Panc1 (cell line): Measurements from ENCODE around the gene PPP4R3B. TPM values are rescaled to one million over a fixed set of nuclear protein-coding genes. Genes with fewer than 3 reads are reported as not detected.

Source experiments
- ATAC-seq: fragments of 200-7000 bp; cut with Tn5 transposase; 2 replicates; pipeline ENCODE4 v1.9.1; 2020; ENCODE audit warnings: mild to moderate bottlenecking, moderate library complexity
- BruUV-seq: library from RNA; stranded (reverse); fragments of 400-500 nt; replicated peaks from 2 replicates; lab custom pipeline; 2021; lab: Mats Ljungman, UMichigan
- CTCF ChIA-PET: fragments of 300-600 bp; sonication (Branson Sonifier 250); formaldehyde crosslinking; loops from one replicate; lab custom pipeline; 2022; ENCODE audit warnings: antibody characterized with exemption; lab: Charles Lee
- POLR2A ChIA-PET: fragments of 300-600 bp; sonication (Branson Sonifier 250); formaldehyde crosslinking; loops from one replicate; lab custom pipeline; 2022; ENCODE audit warnings: antibody characterized with exemption; lab: Charles Lee
- DNase-seq: peaks from one replicate; pipeline ENCODE4 v3.0.0-alpha.2; 2010; ENCODE audit warnings: low read depth, low spot score
- H3K27ac ChIP-seq: 2 replicates; pipeline ENCODE4 v1.5.1; 2011; ENCODE audit warnings: mild to moderate bottlenecking, low read length, inconsistent platforms
- H3K27me3 ChIP-seq: fragments of 200-500 bp; sonication (Bioruptor generic); 2 replicates; pipeline ENCODE4 v1.6.0; 2014; ENCODE audit warnings: low read length, inconsistent platforms; ENCODE audit not compliant: control insufficient read depth, insufficient read depth
- H3K36me3 ChIP-seq: fragments of 200-500 bp; sonication (Bioruptor generic); 2 replicates; pipeline ENCODE4 v1.5.1; 2014; ENCODE audit warnings: inconsistent platforms, mild to moderate bottlenecking, low read length, moderate library complexity; ENCODE audit not compliant: control insufficient read depth, insufficient read depth
- H3K4me1 ChIP-seq: 2 replicates; pipeline ENCODE4 v1.5.1; 2011; ENCODE audit warnings: inconsistent platforms, mild to moderate bottlenecking, low read length, moderate library complexity; ENCODE audit not compliant: control insufficient read depth, insufficient read depth
- H3K4me3 ChIP-seq, 2 experiments: 2 replicates each; pipeline ENCODE4 v1.5.1; 2011 to 2012; ENCODE audit warnings: low read depth in 2 of 2, low read length in 2 of 2, mild to moderate bottlenecking in 2 of 2, inconsistent platforms in 1 of 2, moderate library complexity in 1 of 2
- H3K9me3 ChIP-seq: fragments of 200-500 bp; sonication (Bioruptor generic); 2 replicates; pipeline ENCODE4 v1.5.1; 2014; ENCODE audit warnings: low read depth, mild to moderate bottlenecking, inconsistent platforms, low read length, moderate library complexity; ENCODE audit not compliant: control insufficient read depth, insufficient read depth
- CTCF ChIP-seq: fragments of 450-650 bp; IDR thresholded peaks from 2 replicates; pipeline ENCODE4 v1.5.1; 2017; ENCODE audit warnings: mild to moderate bottlenecking
- POLR2AphosphoS5 ChIP-seq: IDR thresholded peaks from 2 replicates; pipeline ENCODE4 v1.6.1; 2012; ENCODE audit warnings: mild to moderate bottlenecking, low read depth, low read length, moderate library complexity
- SIN3A ChIP-seq: IDR thresholded peaks from 2 replicates; pipeline ENCODE4 v1.6.1; 2012; ENCODE audit warnings: low read depth, mild to moderate bottlenecking, low read length, moderate library complexity, borderline replicate concordance; ENCODE audit not compliant: insufficient read depth
- in situ Hi-C: cut with HindIII; loops from 2 replicates; pipeline ENCODE4 v1.10.0; 2016; ENCODE audit warnings: low sequenced_read_pairs, low pct_unique_long_range_greater_than_20kb
- intact Hi-C: fragments of 100-400 bp; cut with micrococcal nuclease; formaldehyde crosslinking; loops from one replicate; pipeline ENCODE4 v1.10.0; 2022; ENCODE audit not compliant: unreplicated experiment
- total RNA-seq: library from RNA; stranded (reverse); gene quantifications from one replicate; pipeline ENCODE4 v1.2.1, GENCODE V29; 2021; ENCODE audit not compliant: unreplicated experiment
- TF ChIP-seq, protein P1 (sequence below), 2 experiments: IDR thresholded peaks; 2 replicates each; pipeline ENCODE4 v1.6.1; 2011 to 2012; ENCODE audit warnings: low read depth in 2 of 2, control low read depth in 1 of 2, low read length in 1 of 2, mild to moderate bottlenecking in 1 of 2, moderate library complexity in 1 of 2; ENCODE audit not compliant: insufficient read depth in 1 of 2

Gene PPP4R3B
- total RNA-seq, 1 experiment from 2014 or later = 50.7 TPM

DNA sequence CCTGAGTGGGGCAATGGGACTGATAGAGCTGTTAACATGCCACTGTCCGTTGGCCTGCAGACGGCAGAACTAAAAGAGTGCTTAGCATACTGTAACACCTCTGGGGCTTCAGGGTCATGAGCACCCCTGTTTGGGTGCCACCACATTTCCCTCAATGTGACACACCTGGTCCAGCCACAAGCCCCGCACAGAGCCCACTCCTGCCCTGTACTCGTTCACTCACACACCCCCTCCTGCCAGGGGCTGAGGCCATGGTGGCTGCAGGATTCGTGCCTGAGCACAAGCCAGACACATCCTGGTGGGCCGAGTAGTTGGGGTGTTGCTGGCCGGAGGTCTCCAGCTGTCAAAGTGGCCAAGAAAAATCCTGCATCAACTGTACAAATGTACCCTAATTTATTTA lies 4.4 kb upstream of the PPP4R3B start:
- CTCF ChIA-PET = no interaction called here
- no TSS peak for BruUV-seq
- ATAC-seq = no peak

GRCh38 chr2:55620123-55620779 lies 2.8 kb upstream of the PPP4R3B start:
- H3K4me1 ChIP-seq = peaks cover 6% of the 10 kb centered on the region
- POLR2A ChIA-PET = no interaction called here
- no peak overlapping the region for H3K27ac ChIP-seq
- no TSS peak for BruUV-seq
- no peaks in the 10 kb centered on the region for H3K27me3 ChIP-seq
- intact Hi-C loops = no loop called here
- CTCF ChIA-PET = no interaction called here
- peaks cover 12% of the 10 kb centered on the region for H3K36me3 ChIP-seq
- ATAC-seq (0 out of 2 replicates have a peak, but pooled peaks have one; percentile 28), DNase-seq (no peak)
- TF ChIP-seq, protein P1, sequence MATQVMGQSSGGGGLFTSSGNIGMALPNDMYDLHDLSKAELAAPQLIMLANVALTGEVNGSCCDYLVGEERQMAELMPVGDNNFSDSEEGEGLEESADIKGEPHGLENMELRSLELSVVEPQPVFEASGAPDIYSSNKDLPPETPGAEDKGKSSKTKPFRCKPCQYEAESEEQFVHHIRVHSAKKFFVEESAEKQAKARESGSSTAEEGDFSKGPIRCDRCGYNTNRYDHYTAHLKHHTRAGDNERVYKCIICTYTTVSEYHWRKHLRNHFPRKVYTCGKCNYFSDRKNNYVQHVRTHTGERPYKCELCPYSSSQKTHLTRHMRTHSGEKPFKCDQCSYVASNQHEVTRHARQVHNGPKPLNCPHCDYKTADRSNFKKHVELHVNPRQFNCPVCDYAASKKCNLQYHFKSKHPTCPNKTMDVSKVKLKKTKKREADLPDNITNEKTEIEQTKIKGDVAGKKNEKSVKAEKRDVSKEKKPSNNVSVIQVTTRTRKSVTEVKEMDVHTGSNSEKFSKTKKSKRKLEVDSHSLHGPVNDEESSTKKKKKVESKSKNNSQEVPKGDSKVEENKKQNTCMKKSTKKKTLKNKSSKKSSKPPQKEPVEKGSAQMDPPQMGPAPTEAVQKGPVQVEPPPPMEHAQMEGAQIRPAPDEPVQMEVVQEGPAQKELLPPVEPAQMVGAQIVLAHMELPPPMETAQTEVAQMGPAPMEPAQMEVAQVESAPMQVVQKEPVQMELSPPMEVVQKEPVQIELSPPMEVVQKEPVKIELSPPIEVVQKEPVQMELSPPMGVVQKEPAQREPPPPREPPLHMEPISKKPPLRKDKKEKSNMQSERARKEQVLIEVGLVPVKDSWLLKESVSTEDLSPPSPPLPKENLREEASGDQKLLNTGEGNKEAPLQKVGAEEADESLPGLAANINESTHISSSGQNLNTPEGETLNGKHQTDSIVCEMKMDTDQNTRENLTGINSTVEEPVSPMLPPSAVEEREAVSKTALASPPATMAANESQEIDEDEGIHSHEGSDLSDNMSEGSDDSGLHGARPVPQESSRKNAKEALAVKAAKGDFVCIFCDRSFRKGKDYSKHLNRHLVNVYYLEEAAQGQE (IDR thresholded peaks at IDR 0.05; ENCODE audit: insufficient read depth in 1 of 2, low read depth in 2 of 2, low read length in 1 of 2) = no peak
- TF ChIP-seq CTCF = peak; percentile 80
- no peak overlapping the region for H3K4me3 ChIP-seq
- in situ Hi-C loops = no loop called here
- no peaks in the 10 kb centered on the region for H3K9me3 ChIP-seq

More for the DNA sequence above, 4.4 kb upstream of the PPP4R3B start:
- Histone ChIP-seq H3K4me3 (no peak overlapping the region), H3K9me3 (no peaks in the 10 kb centered on the region), H3K27me3 (no peaks in the 10 kb centered on the region), H3K4me1 (peaks cover 5% of the 10 kb centered on the region), H3K36me3 (peaks cover 5% of the 10 kb centered on the region; the same call in 1 of the 2 replicates), H3K27ac (no peak overlapping the region)
- intact Hi-C loops (no loop called here), in situ Hi-C loops (no loop called here)
- no peak for DNase-seq
- POLR2A ChIA-PET = no interaction called here
- TF ChIP-seq SIN3A (no peak), CTCF (no peak), POLR2AphosphoS5 (no peak)
- TF ChIP-seq, protein P1 (IDR thresholded peaks at IDR 0.05; ENCODE audit: insufficient read depth in 1 of 2, low read depth in 2 of 2, low read length in 1 of 2) = no peak
